Heart left ventricle (tissue), 16 donors: Measurements from ENCODE around the gene IL1B. TPM values are rescaled to one million over a fixed set of nuclear protein-coding genes. Genes with fewer than 3 reads are reported as not detected.

Experiments
- ATAC-seq, 4 donors: fragments of 200-7000 bp; cut with Tn5 transposase; one replicate each; pipeline ENCODE4 v1.9.1; 2020 to 2022; ENCODE audit warnings: moderate library complexity in 4 of 4, mild to moderate bottlenecking in 3 of 4, moderate number of reproducible peaks in 1 of 4
- DNase-seq, 5 donors: peaks; one replicate each; pipeline ENCODE4 v3.0.0-alpha.2; 2020
- H3K27ac ChIP-seq, 12 donors: fragments of 200-600 bp; sonication (generic) in 4 of 12; one replicate each; pipeline versions ENCODE4 v1.5.0 to v1.8.0; 2016 to 2022; ENCODE audit warnings: mild to moderate bottlenecking in 2 of 12
- H3K27me3 ChIP-seq, 9 donors: fragments of 200-600 bp; sonication (generic) in 2 of 9; one replicate each; pipeline versions ENCODE4 v1.5.1 to v1.8.0; 2016 to 2022; ENCODE audit warnings: mild to moderate bottlenecking in 3 of 9
- H3K36me3 ChIP-seq, 9 donors: fragments of 200-600 bp; sonication (generic) in 2 of 9; one replicate each; pipeline versions ENCODE4 v1.5.0 to v1.8.0; 2018 to 2022; ENCODE audit warnings: mild to moderate bottlenecking in 2 of 9
- H3K4me1 ChIP-seq, 12 donors: fragments of 200-600 bp; sonication (generic) in 4 of 12; one replicate each; pipeline versions ENCODE4 v1.5.0 to v1.8.0; 2016 to 2022; ENCODE audit warnings: mild to moderate bottlenecking in 3 of 12
- H3K4me3 ChIP-seq, 12 donors: fragments of 200-600 bp; sonication (generic) in 4 of 12; one replicate each; pipeline versions ENCODE4 v1.5.0 to v1.8.0; 2017 to 2022; ENCODE audit warnings: mild to moderate bottlenecking in 9 of 12, moderate library complexity in 4 of 12
- H3K9me3 ChIP-seq, 12 donors: fragments of 200-600 bp; sonication (generic) in 4 of 12; one replicate each; pipeline versions ENCODE4 v1.5.0 to v1.8.0; 2016 to 2022; ENCODE audit warnings: mild to moderate bottlenecking in 1 of 12
- CTCF ChIP-seq, 12 donors: fragments of 200-600 bp; sonication (generic) in 4 of 12; IDR thresholded peaks; one replicate each; pipeline versions ENCODE4 v1.5.0 to v1.8.0; 2018 to 2022; ENCODE audit warnings: antibody characterized with exemption in 12 of 12, mild to moderate bottlenecking in 5 of 12
- POLR2A ChIP-seq, 2 donors: fragments of 450-650 bp; IDR thresholded peaks; one replicate each; pipeline ENCODE4 v1.6.1; 2017; ENCODE audit warnings: antibody characterized with exemption in 2 of 2, mild to moderate bottlenecking in 2 of 2, moderate library complexity in 2 of 2
- WGBS, 4 donors: extraction: QIAGEN DNeasy Blood & Tissue Kit in 2 of 4; methylation state at CpG; one replicate each; pipeline versions ENCODE4 v1.1.5 to v1.1.7; 2013 to 2018; 5-methylcytosine and 5-hydroxymethylcytosine counted together
- intact Hi-C, 10 donors: fragments of 100-400 bp; cut with DNase I; formaldehyde crosslinking; loops; one replicate each; pipeline versions ENCODE4 v1.11.1 to v1.14.2; 2022
- polyA plus RNA-seq, 2 donors: library from polyadenylated mRNA; stranded (reverse); fragments of 200-250 nt; gene quantifications; one replicate each; pipeline ENCODE4 v1.2.3, GENCODE V29; 2013
- total RNA-seq, 9 donors: library from RNA; depleted of rRNA in 2 of 9; stranded (reverse); fragments of >200 nt in 2 of 9; fragmentation: NEBNext Ultra II Directional in 3 of 9; extraction: Animal tissue kit (Norgen Biotek cat#: 25700) in 3 of 9; gene quantifications; one replicate each; pipeline versions ENCODE4 v1.1.0 to v1.2.4, GENCODE V29; 2016 to 2023
- donor health status: ischemic (EF 13 %, LVEDD 7.1; RV severe dilation, severe dysfunction).
- donor health status: healthy with polysubstance abuse.
- donor health status: DM: no; HTN: yes; CAD: no.
- donor health status: DM: no; HTN: no; CAD: no.
- donor health status: ischemic (EF 25% LVEDD 6.9; RV normal size, moderate dysfunction).
- donor health status: ischemic (EF 25% LVEDD 5.7; RV mildly dilated, moderate dysfunction).
- donor health status: healthy.
- donor health status: DM: yes; HTN: yes; CAD: no.
- donor health status: ischemic (EF 35%, LVEDD 5.7; RV mildly dilated, moderate dysfunction).
- donor health status: nonischemic (EF 11% LVEDD 7.7; RV severe dilation, severe dysfunction).
- donor health status: DM: yes; HTN: yes; CAD: no.
- donor health status: PGD.
- donor health status: ischemic (EF 29% LVEDD 5.4; RV normal size, mild dysfunction).
- donor health status: nonischemic (EF 23%, LVEDD 6.1; RV moderate dilation, normal function).

Gene IL1B
- total and polyA plus RNA-seq, 11 donors = 0.27 to 12.3 (median 1.1) TPM; not detected in 4

GRCh38 chr2:112827009-112827408 is 9.6 kb downstream of the IL1B start:
- Histone ChIP-seq H3K4me1 (peaks cover 0 to 10% (median 0%) of the 10 kb centered on the region in 12 donors), H3K4me3 (no peak overlapping the region), H3K36me3 (no peaks in the 10 kb centered on the region), H3K27ac (no peak overlapping the region), H3K9me3 (peaks cover 0 to 4% (median 0%) of the 10 kb centered on the region in 12 donors), H3K27me3 (peaks cover 0 to 6% (median 0%) of the 10 kb centered on the region in 9 donors)
- WGBS, 4 donors = 63 to 84% (median 77%) methylated on average over 3 of the region's 3 CpGs
- DNase-seq (no peak), ATAC-seq (no peak)
- TF ChIP-seq CTCF (IDR thresholded peaks at IDR 0.05) (no peak), POLR2A (IDR thresholded peaks at IDR 0.05) (no peak)
- intact Hi-C loops = no loop called here

GRCh38 chr2:112825706-112826105 is 10.9 kb downstream of the IL1B start:
- intact Hi-C loops = no loop called here
- no peaks in the 10 kb centered on the region for H3K36me3 ChIP-seq
- no peak for DNase-seq
- H3K4me1 ChIP-seq = peaks cover 0 to 6% (median 0%) of the 10 kb centered on the region in 12 donors
- peaks cover 0 to 5% (median 0%) of the 10 kb centered on the region in 12 donors for H3K9me3 ChIP-seq
- TF ChIP-seq POLR2A (IDR thresholded peaks at IDR 0.05) (no peak), CTCF (IDR thresholded peaks at IDR 0.05) (no peak)
- peaks cover 0 to 6% (median 0%) of the 10 kb centered on the region in 9 donors for H3K27me3 ChIP-seq
- ATAC-seq = no peak
- no peak overlapping the region for H3K27ac ChIP-seq
- WGBS, 4 donors = 95 to 97% (median 96%) methylated on average over 2 of the region's 2 CpGs
- H3K4me3 ChIP-seq = no peak overlapping the region

GRCh38 chr2:112824694-112825085 is 11.9 kb downstream of the IL1B start:
- DNase-seq (no peak), ATAC-seq (no peak)
- peaks cover 0 to 6% (median 0%) of the 10 kb centered on the region in 9 donors for H3K27me3 ChIP-seq
- no peaks in the 10 kb centered on the region for H3K36me3 ChIP-seq
- no peak for TF ChIP-seq CTCF (IDR thresholded peaks at IDR 0.05)
- no peak for TF ChIP-seq POLR2A (IDR thresholded peaks at IDR 0.05)
- H3K4me3 ChIP-seq = no peak overlapping the region
- peaks cover 0 to 6% (median 0%) of the 10 kb centered on the region in 12 donors for H3K4me1 ChIP-seq
- no peak overlapping the region for H3K27ac ChIP-seq
- intact Hi-C loops = no loop called here
- peaks cover 0 to 5% (median 0%) of the 10 kb centered on the region in 12 donors for H3K9me3 ChIP-seq

- Histone ChIP-seq H3K36me3 (no peaks in the 10 kb centered on the region), H3K27ac (no peak overlapping the region), H3K9me3 (peaks cover 0 to 5% (median 0%) of the 10 kb centered on the region in 12 donors), H3K4me1 (peaks cover 0 to 6% (median 0%) of the 10 kb centered on the region in 12 donors), H3K4me3 (no peak overlapping the region), H3K27me3 (no peaks in the 10 kb centered on the region)
- 84 to 94% (median 88%) methylated on average over 4 of the region's 4 CpGs for WGBS, 4 donors
- intact Hi-C loops = no loop called here
- ATAC-seq (no peak), DNase-seq (no peak)
- TF ChIP-seq POLR2A (IDR thresholded peaks at IDR 0.05) = no peak
- no peak for TF ChIP-seq CTCF (IDR thresholded peaks at IDR 0.05)
These were observed 14.9 kb downstream of the IL1B start for GRCh38 chr2:112821682-112822081.
